Fibroblast of lung (primary cell): Measurements from ENCODE around the gene CXCR2. TPM values are rescaled to one million over a fixed set of nuclear protein-coding genes. Genes with fewer than 3 reads are reported as not detected.

Experiments used
- DNase-seq, 2 donors: peaks; one replicate each; pipeline versions ENCODE4 v3.0.0 to v3.0.0-alpha.2; 2010; ENCODE audit warnings: low read depth in 2 of 2
- H2AFZ ChIP-seq: 2 replicates; pipeline ENCODE4 v1.5.1; 2012; ENCODE audit warnings: low read length, control low read depth, inconsistent platforms
- H3K27ac ChIP-seq: 2 replicates; pipeline ENCODE4 v1.5.1; 2011; ENCODE audit warnings: low read length, control low read depth; ENCODE audit not compliant: insufficient read depth
- H3K27me3 ChIP-seq: 2 replicates; pipeline ENCODE4 v1.5.1; 2011; ENCODE audit warnings: mild to moderate bottlenecking, low read length; ENCODE audit not compliant: control insufficient read depth, insufficient read depth
- H3K36me3 ChIP-seq: 2 replicates; pipeline ENCODE4 v1.5.1; 2011; ENCODE audit warnings: low read length; ENCODE audit not compliant: control insufficient read depth, insufficient read depth
- H3K4me1 ChIP-seq: 2 replicates; pipeline ENCODE4 v1.5.1; 2011; ENCODE audit warnings: low read length; ENCODE audit not compliant: control insufficient read depth, insufficient read depth; ENCODE audit errors: extremely low read depth
- H3K4me2 ChIP-seq: 2 replicates; pipeline ENCODE4 v1.5.1; 2011; ENCODE audit warnings: low read length, control low read depth; ENCODE audit not compliant: insufficient read depth; ENCODE audit errors: extremely low read depth
- H3K4me3 ChIP-seq, 4 experiments: fragments of 200-600 bp in 1 of 4; sonication (generic) in 1 of 4; replicated peaks in 1 of 4; 2 replicates each; pipeline ENCODE4 v1.5.1; 2011 to 2016; ENCODE audit warnings: low read length in 4 of 4, low read depth in 3 of 4, mild to moderate bottlenecking in 3 of 4, control low read depth in 2 of 4, inconsistent platforms in 1 of 4, mixed read lengths in 1 of 4; ENCODE audit not compliant: insufficient read depth in 1 of 4; ENCODE audit errors: control extremely low read depth in 1 of 4
- H3K79me2 ChIP-seq: 2 replicates; pipeline ENCODE4 v1.5.1; 2012; ENCODE audit warnings: mild to moderate bottlenecking, low read length, inconsistent platforms; ENCODE audit not compliant: control insufficient read depth, insufficient read depth
- H3K9ac ChIP-seq: 2 replicates; pipeline ENCODE4 v1.5.1; 2011; ENCODE audit warnings: mild to moderate bottlenecking, low read length, control low read depth; ENCODE audit not compliant: insufficient read depth
- H3K9me3 ChIP-seq: 2 replicates; pipeline ENCODE4 v1.5.1; 2012; ENCODE audit warnings: low read depth, low read length; ENCODE audit not compliant: control insufficient read depth, insufficient read depth
- H4K20me1 ChIP-seq: 2 replicates; pipeline ENCODE4 v1.5.1; 2011; ENCODE audit warnings: low read length; ENCODE audit not compliant: control insufficient read depth, insufficient read depth; ENCODE audit errors: extremely low read depth
- CTCF ChIP-seq, 2 donors: IDR thresholded peaks in 1 of 2; conservative IDR thresholded peaks in 1 of 2; 1 replicate in 1 of 2; 2 replicates in 1 of 2; pipeline ENCODE4 v1.5.1; 2011 to 2012; ENCODE audit warnings: low read length in 2 of 2, control low read depth in 1 of 2, inconsistent platforms in 1 of 2, low read depth in 1 of 2, mild to moderate bottlenecking in 1 of 2
- EZH2 ChIP-seq: IDR thresholded peaks from 2 replicates; pipeline ENCODE4 v1.5.1; 2012; ENCODE audit warnings: low read length, control low read depth, mild to moderate bottlenecking; ENCODE audit errors: missing control alignments
- polyA plus RNA-seq, 2 donors: library from polyadenylated mRNA; depleted of rRNA in 1 of 2; stranded (reverse) in 1 of 2; unstranded in 1 of 2; fragments of >200 nt; gene quantifications; 2 replicates each; pipeline ENCODE4 v1.2.1, GENCODE V29; 2011 to 2012; ENCODE audit warnings: missing spikeins in 1 of 2
- total RNA-seq: library from RNA; depleted of rRNA; stranded (reverse); fragments of >200 nt; gene quantifications from 2 replicates; pipeline ENCODE4 v1.2.1, GENCODE V29; 2014

CXCR2 gene
- total and polyA plus RNA-seq, 2 donors (not counting 1 experiment from before 2014, with no cell fraction given) = not detected

- H2AFZ ChIP-seq = no peak overlapping the region
- H3K4me2 ChIP-seq = no peak overlapping the region
- H3K9me3 ChIP-seq = no peaks in the 10 kb centered on the region
- H3K4me3 ChIP-seq = no peak overlapping the region
- no peaks in the 10 kb centered on the region for H3K79me2 ChIP-seq
- H3K36me3 ChIP-seq = no peaks in the 10 kb centered on the region
- no peaks in the 10 kb centered on the region for H3K4me1 ChIP-seq
- H4K20me1 ChIP-seq = no peaks in the 10 kb centered on the region
- peak in 1 of 2 donors; percentile 25 for DNase-seq
- no peak overlapping the region for H3K9ac ChIP-seq
- no peak overlapping the region for H3K27ac ChIP-seq
- H3K27me3 ChIP-seq = peaks cover 3% of the 10 kb centered on the region
- no peak for TF ChIP-seq CTCF (conservative IDR thresholded peaks at IDR 0.05 in 1 of 2, IDR thresholded peaks at IDR 0.05 in 1 of 2; ENCODE audit: low read depth in 1 of 2, low read length in 2 of 2)
- TF ChIP-seq EZH2 = no peak
Measured at GRCh38 chr2:218145124-218145523, 19.3 kb downstream of the CXCR2 start.

DNA sequence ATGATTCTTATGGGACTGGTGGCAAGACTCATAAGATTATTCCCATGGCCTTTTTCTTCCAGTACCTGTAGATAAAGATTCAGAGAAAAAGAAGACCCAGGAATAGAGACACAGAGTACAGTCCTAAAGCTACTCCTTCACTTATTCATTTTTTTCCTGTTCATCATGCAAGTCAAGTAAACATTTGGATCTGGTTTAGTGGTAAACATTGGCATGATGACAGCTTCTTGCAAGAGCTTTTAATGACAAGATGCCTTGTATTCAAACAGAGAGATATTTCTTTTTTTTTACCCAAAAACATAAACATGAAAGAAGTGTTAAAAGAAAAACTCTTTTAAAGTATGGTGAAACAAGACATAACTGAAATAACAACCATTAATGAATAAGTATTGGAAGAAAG lies 20.2 kb downstream of the CXCR2 start:
- no peaks in the 10 kb centered on the region for H3K36me3 ChIP-seq
- peak in 1 of 2 donors; percentile 28 for DNase-seq

DNA sequence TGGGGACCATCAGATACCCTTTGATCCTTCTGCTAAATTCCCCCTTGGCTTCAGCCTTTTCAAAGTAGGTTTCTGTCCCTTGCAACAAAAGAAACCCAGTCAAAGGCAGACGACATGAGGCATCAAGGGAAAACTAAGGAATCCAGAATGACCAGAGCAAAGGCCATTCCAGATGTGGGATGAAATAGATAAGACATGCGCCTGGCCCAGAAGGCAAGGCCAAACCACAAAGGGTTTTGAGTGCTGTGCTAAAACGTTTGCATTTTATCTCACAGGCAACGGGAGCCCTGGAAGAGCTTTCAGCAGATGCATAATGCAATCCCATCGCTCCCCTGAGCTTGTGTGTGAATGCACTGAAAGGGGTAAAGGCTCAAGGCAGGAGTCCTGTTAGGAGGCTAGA lies 23.3 kb downstream of the CXCR2 start:
- H3K27ac ChIP-seq = no peak overlapping the region
- H3K4me1 ChIP-seq = no peaks in the 10 kb centered on the region
- TF ChIP-seq CTCF (conservative IDR thresholded peaks at IDR 0.05 in 1 of 2, IDR thresholded peaks at IDR 0.05 in 1 of 2; ENCODE audit: low read depth in 1 of 2, low read length in 2 of 2) (no peak), EZH2 (no peak)
- H3K79me2 ChIP-seq = no peaks in the 10 kb centered on the region
- no peak overlapping the region for H3K9ac ChIP-seq
- H3K4me3 ChIP-seq = no peak overlapping the region
- peaks cover 9% of the 10 kb centered on the region for H3K27me3 ChIP-seq
- H3K36me3 ChIP-seq = no peaks in the 10 kb centered on the region
- no peaks in the 10 kb centered on the region for H4K20me1 ChIP-seq
- no peak for DNase-seq
- H3K9me3 ChIP-seq = no peaks in the 10 kb centered on the region
- H2AFZ ChIP-seq = no peak overlapping the region
- H3K4me2 ChIP-seq = no peak overlapping the region

More for the DNA sequence above, 20.2 kb downstream of the CXCR2 start:
- Histone ChIP-seq H3K79me2 (no peaks in the 10 kb centered on the region), H3K9ac (no peak overlapping the region), H3K27me3 (peaks cover 3% of the 10 kb centered on the region), H4K20me1 (no peaks in the 10 kb centered on the region), H2AFZ (no peak overlapping the region), H3K4me1 (no peaks in the 10 kb centered on the region), H3K4me2 (no peak overlapping the region), H3K27ac (no peak overlapping the region), H3K9me3 (no peaks in the 10 kb centered on the region), H3K4me3 (no peak overlapping the region)
- no peak for TF ChIP-seq EZH2
- no peak for TF ChIP-seq CTCF (conservative IDR thresholded peaks at IDR 0.05 in 1 of 2, IDR thresholded peaks at IDR 0.05 in 1 of 2; ENCODE audit: low read depth in 1 of 2, low read length in 2 of 2)
